NCI-H345 treated with DMSO at 0.1 percent for 48 hours (cell line): ENCODE results near the gene GGT5.
"Not testable (repeated sequence)": the region's sequence is repeated elsewhere in the genome, so short reads cannot be mapped to it uniquely, and the experiment has no call there.

ENCODE experiments used
- DNase-seq: peaks from one replicate; lab custom pipeline; 2025; ENCODE audit not compliant: unreplicated experiment; lab: John Stamatoyannopoulos, UW

GGT5 gene

DNA sequence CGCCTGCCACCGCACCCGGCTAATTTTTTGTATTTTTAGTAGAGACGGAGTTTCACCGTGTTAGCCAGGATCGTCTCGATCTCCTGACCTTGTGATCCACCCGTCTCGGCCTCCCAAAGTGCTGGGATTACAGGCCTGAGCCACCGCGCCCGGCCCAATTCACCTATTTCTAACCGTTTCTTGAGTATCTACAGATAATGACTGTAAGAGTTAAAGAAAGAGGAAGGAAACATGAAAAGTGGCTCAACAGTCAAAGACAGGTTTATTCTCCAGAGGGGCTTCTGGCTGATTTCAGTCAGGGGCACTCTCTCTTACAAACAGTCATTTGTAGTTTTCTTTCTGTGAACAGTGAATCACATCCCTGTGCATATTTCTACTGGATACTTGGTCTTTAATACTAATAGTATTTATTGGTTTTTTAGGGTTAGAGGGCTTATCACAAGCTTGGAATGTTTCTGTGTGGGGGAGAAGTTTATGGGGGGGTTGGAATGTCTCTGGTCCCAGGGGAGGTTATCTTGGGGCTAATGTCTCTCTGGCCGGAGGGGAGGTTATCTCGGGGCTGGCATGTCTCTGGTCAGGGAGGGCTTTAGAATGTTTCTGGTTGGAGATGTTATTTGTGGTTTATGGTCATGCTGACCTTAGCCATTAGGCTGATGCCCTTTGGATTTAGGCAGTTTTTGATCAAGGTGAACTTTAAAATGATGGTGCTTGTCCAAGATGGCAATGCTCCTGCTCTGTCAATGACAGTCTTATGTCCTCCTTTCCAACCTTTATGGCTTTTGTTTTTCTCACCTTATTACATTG lies 38.2 kb downstream of the GGT5 start:
- not testable (repeated sequence) for DNase-seq

DNA sequence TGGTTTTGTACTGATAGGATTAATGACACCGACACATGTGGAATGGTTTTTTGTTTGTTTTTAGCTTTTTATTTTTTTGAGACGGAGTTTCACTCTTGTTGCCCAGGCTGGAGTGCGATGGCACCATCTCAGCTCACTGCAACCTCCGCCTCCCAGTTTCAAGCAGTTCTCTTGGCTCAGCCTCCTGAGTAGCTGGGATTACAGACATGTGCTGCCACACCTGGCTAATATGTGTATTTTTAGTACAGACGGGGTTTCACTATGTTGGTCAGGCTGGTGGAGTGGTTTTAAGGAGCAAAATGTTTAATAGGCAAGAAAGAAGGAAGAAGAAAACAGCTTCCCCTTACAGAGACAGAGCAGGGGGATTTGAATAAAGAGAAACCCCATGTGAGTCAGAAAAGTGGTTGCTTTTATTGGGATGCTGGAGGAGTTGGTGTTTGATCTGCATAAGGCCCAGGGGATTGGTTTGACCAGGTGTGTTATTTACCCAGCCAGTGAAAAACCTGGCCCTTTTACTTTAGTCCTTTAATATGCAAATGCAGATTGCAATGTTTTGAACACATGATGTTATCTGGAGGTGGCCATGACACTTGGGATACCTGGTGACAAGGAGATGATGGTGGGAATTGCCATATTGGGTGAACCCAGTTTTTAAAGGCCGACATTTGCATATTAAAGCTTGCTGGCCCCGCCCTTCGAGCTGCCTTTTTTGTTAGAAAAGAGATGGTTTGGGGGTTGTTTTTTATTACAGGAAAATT lies 39.3 kb downstream of the GGT5 start:
- DNase-seq = no peak

DNA sequence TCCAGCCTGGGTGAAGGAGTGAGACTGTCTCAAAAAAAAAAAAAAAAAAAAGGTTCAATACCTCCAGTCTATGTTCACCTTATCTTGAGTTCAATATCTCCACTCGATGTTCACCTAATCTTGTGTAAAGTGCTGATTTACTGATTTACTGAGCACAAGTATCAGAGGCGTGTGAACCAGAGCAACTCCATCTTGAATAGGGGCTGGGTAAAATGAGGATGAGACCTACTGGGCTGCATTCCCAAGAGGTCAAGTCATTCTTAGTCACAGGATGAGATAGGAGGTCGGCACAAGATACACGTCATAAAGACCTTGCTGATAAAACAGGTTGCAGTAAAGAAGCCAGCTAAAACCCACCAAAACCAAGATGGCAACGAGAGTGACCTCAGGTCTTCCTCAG lies 41.0 kb downstream of the GGT5 start:
- not testable (repeated sequence) for DNase-seq

DNA sequence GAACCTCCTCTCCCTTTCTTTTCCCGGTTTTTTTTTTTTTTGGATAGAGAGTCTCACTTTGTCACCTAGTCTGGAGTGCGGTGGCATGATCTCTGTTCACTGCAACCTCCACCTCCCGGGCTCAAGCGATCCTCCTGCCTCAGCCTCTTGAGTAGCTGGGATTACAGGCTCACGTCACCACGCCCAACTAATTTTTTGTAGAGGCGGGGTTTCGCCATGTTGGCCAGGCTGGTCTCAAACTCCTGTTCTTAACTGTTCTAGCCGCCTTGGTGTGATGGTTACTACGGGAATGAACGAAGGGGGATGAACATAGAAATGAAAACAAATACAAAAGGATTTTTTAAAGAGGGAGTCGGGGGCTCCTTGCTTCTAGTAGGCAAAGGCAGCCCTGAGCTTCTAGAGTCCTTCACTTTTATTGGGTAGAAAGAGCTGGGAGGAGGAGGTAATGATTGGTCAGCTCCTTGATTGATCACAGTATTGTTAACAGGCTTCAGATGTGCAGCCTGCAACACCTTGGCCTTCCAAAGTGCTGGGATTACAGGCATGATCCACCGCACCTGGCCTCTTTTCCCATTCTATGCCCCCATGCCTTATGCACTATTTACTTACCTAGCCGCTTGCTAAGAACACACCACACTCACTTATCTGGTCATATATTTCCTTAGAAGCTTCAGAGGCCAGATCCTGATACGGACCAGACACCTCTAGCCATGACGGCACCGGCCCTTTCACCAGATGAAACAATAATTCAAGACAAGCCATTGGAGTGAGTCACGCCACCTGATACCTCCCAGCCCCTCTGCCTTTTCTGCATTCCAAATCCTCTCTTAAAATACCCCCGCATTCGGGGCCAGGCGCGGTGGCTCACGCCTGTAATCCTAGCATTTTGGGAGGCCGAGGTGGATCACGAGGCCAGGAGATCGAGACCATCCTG lies 42.9 kb downstream of the GGT5 start:
- DNase-seq = no peak

DNA sequence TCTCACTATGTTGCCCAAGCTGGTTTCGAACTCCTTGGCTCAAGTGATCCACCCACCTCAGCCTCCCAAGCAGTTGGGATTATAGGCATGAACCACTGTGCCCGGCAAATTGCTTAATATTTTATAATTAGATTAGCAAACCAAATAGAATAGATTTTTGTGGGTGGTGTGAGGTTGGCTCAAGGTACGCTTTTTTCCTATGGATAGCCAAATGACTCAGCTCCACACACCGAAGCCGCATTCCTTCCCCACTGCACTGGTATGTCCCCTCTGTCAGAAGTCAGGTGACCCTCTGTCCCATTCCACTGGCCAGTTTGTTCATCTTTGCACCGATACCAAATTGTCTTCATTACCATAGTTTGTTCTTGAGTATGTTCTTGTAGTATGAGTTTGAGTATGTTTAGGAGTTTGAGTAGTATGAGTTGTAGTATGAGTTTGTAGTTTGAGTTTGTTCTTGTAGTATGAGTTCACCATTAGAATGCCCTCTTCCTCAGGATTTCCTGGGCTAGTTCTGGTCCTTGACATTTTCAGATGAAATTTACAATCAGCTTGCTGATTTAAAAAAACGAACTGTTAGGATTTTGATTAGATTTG lies 44.2 kb downstream of the GGT5 start:
- no peak for DNase-seq

DNA sequence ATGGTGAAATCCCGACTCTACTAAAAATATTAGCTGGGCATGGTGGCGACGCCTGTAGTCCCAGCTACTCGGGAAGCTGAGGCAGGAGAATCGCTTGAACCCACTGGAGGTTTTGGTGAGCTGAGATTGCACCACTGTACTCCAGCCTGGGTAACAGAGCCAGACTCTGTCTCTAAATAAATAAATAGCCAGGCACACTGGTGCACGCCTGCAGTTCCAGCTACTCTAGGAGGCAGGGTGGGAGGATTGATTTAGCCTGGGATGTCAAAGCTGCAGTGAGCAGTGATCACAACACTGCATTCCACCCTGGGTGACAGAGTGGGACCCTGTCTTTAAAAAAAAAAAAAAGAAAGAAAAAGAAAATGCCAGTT lies 46.2 kb downstream of the GGT5 start:
- DNase-seq = no peak

- no peak for DNase-seq
These were observed 53.0 kb downstream of the GGT5 start for GRCh38 chr22:24191893-24192292.

GRCh38 chr22:24191381-24191841 lies 53.5 kb downstream of the GGT5 start:
- DNase-seq = no peak

DNA sequence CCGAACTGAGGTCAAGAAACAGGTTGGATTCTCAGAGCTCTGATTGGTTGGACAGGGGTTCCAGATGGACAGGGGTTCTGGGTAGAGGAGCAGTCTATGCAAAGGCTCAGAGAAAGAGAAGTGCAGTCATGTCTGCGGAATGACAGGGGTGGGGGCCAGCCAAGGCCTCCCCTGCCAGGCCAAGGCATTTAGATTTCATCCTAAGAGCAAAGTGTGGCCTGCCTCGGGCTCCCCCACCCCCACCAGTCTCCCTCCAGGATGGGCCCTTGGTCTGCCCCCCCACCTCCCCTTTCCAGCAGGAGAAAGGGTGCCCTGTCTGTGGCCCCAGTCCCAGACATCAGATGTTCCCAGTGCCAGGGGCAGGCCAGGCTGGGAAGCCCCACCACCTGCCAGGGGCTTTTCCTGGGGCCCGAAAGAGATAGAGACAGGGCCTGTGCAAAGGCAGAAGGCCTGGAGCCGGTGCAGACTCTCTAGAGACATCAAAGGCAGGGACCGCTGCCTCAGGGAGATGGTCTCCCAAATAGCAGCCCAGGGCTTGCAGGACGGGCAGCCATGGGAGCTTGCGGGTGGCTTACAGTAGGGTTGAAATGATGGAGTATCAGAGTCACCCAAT lies 54.2 kb downstream of the GGT5 start:
- no peak for DNase-seq

DNA sequence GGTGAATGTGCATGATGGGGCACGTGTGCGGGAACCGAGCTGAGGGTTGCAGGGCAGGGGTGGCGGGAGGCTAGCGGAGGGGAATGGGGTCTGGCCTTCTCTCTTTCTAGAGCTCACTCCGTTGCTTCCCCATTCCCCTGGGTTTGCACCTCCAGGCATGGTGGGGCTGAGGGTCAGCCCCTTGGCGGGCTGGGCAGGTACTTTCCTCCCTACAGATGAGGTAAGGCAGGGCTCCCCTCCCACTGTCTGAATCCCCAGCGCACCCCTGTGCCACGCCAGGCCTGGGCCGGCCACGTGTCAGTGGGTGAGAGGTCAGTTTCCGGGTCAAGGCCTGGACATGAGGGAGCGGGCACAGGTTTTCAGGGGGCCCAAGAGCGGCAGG lies 54.7 kb downstream of the GGT5 start:
- no peak for DNase-seq

DNA sequence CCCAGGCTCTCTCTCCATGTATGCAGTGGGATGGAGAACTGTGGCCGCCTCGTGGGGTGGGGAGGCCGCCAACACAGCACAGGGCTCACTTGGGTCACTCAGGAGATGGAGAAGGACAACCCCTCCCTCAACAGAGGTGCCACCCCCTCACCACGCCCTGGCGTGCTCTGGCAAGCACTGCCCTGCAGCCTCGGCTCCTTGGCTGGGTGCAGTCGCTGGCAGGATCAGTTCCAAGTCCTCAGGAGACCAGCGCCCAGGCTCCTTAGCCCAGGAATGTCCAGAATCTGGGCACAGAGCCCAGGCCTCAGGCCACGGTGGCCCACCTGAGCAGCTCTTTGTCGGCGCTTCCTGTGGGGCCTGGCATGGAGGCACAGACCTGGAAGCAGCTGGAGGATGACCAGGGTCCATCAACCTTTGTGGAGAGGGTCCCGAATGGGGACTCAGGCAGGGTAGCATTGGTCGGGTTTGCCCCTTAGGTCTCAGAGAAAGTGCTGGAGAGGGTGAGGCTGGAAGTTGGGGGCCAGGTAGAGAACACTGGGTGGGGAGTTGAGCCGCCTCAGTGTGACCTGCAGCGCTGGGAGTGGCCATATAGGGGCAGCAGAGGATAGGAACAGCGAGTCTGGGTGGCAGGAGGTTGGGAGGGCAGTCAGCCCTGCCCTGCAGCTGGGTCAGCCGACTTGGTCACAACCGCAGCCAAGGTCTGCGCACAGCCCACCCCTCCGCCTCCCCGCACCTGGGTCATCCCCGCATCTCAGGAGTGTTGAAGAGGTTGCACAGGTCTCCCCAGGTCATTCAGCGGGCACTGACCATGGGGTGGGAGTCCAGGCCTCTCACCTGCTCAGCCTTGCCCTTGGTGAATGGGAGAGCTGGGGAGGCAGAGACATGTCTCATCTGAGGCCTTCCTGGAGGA lies 55.4 kb downstream of the GGT5 start:
- DNase-seq = no peak

- no peak for DNase-seq
These were observed 56.1 kb downstream of the GGT5 start for GRCh38 chr22:24188705-24189248.

- DNase-seq = no peak
These were observed 56.9 kb downstream of the GGT5 start for GRCh38 chr22:24187731-24188644.

GRCh38 chr22:24186892-24187670 lies 57.8 kb downstream of the GGT5 start:
- DNase-seq = no peak

GRCh38 chr22:24186352-24186740 lies 58.5 kb downstream of the GGT5 start:
- no peak for DNase-seq

GRCh38 chr22:24185501-24186351 lies 59.2 kb downstream of the GGT5 start:
- DNase-seq = no peak
